Left kidney (tissue), 8 donors: Measurements from ENCODE around the gene PPRC1. TPM values are rescaled to one million over a fixed set of nuclear protein-coding genes. Genes with fewer than 3 reads are reported as not detected.

Source experiments
- DNase-seq: peaks from one replicate; pipeline ENCODE4 v3.0.0-alpha.2; 2013
- long read RNA-seq, 8 donors: transcript quantifications; one replicate each; lab custom pipeline, GENCODE V29; 2026
- polyA plus RNA-seq: library from polyadenylated mRNA; unstranded; fragments of 120-200 nt; gene quantifications from one replicate; pipeline ENCODE4 v1.2.1, GENCODE V29; 2013; ENCODE audit not compliant: insufficient read length

Gene PPRC1
- polyA plus RNA-seq = 40.8 TPM
- long read RNA-seq, donor 1, partial matches to known transcripts = 10 of 13 reads
- long read RNA-seq, donor 1, other reads (novel, unspliced or antisense) = 0 of 13 reads
- long read RNA-seq, donor 2, partial matches to known transcripts = 12 of 15 reads
- long read RNA-seq, donor 2, other reads (novel, unspliced or antisense) = 0 of 15 reads
- long read RNA-seq, donor 3, partial matches to known transcripts = 0 of 1 reads
- long read RNA-seq, donor 3, other reads (novel, unspliced or antisense) = 0 of 1 reads
- long read RNA-seq, donor 4 = 0 reads
- long read RNA-seq, donor 5, partial matches to known transcripts = 0 of 1 reads
- long read RNA-seq, donor 5, other reads (novel, unspliced or antisense) = 0 of 1 reads
- long read RNA-seq, donor 6, partial matches to known transcripts = 0 of 2 reads
- long read RNA-seq, donor 6, other reads (novel, unspliced or antisense) = 0 of 2 reads
- long read RNA-seq, donor 7, partial matches to known transcripts = 6 of 8 reads
- long read RNA-seq, donor 7, other reads (novel, unspliced or antisense) = 0 of 8 reads
- long read RNA-seq, donor 8 = 0 reads

- DNase-seq = peak; percentile 99
Measured at GRCh38 chr10:102132563-102133372, at the start of gene PPRC1. Gene PPRC1, plus strand, starts transcription at chr10:102133040. Its CDS starts 29 bp downstream, at chr10:102133069.

- no peak for DNase-seq
Measured at GRCh38 chr10:102083541-102083940, 49.3 kb upstream of the PPRC1 start.

GRCh38 chr10:102085336-102085735 is 47.5 kb upstream of the PPRC1 start:
- DNase-seq = no peak

GRCh38 chr10:102086196-102086595 is 46.6 kb upstream of the PPRC1 start:
- DNase-seq = no peak

GRCh38 chr10:102090772-102091171 is 42.1 kb upstream of the PPRC1 start:
- no peak for DNase-seq

- no peak for DNase-seq
Measured at GRCh38 chr10:102096449-102096848, 36.4 kb upstream of the PPRC1 start.

- no peak for DNase-seq
Measured at GRCh38 chr10:102101152-102101551, 31.7 kb upstream of the PPRC1 start.

- no peak for DNase-seq
Measured at GRCh38 chr10:102102421-102102820, 30.4 kb upstream of the PPRC1 start.

- DNase-seq = no peak
Measured at GRCh38 chr10:102106998-102107397, 25.8 kb upstream of the PPRC1 start.

GRCh38 chr10:102109166-102110116 is 23.4 kb upstream of the PPRC1 start:
- no peak for DNase-seq

GRCh38 chr10:102111276-102111675 is 21.6 kb upstream of the PPRC1 start:
- DNase-seq = no peak

GRCh38 chr10:102112210-102112817 is 20.5 kb upstream of the PPRC1 start:
- no peak for DNase-seq

GRCh38 chr10:102113261-102113955 is 19.4 kb upstream of the PPRC1 start:
- DNase-seq = no peak

GRCh38 chr10:102113956-102114857 is 18.6 kb upstream of the PPRC1 start:
- DNase-seq = no peak

- peak; percentile 94 for DNase-seq
Measured at GRCh38 chr10:102114861-102115618, 17.8 kb upstream of the PPRC1 start.

GRCh38 chr10:102115775-102116174 is 17.1 kb upstream of the PPRC1 start:
- no peak for DNase-seq

GRCh38 chr10:102116656-102117055 is 16.2 kb upstream of the PPRC1 start:
- DNase-seq = no peak

- DNase-seq = peak; percentile 83
Measured at GRCh38 chr10:102117391-102118159, 15.3 kb upstream of the PPRC1 start.
